Heart left ventricle (tissue), 13 donors: Measurements from ENCODE around the gene MRGPRE.
"Not testable (repeated sequence)": the region's sequence is repeated elsewhere in the genome, so short reads cannot be mapped to it uniquely, and the experiment has no call there.

ENCODE experiments used
- CTCF ChIP-seq, 12 donors: fragments of 200-600 bp; sonication (generic) in 4 of 12; IDR thresholded peaks; one replicate each; pipeline versions ENCODE4 v1.5.0 to v1.8.0; 2018 to 2022; ENCODE audit warnings: antibody characterized with exemption in 12 of 12, mild to moderate bottlenecking in 5 of 12
- POLR2A ChIP-seq, 2 donors: fragments of 450-650 bp; IDR thresholded peaks; one replicate each; pipeline ENCODE4 v1.6.1; 2017; ENCODE audit warnings: antibody characterized with exemption in 2 of 2, mild to moderate bottlenecking in 2 of 2, moderate library complexity in 2 of 2
- donor health status: ischemic (EF 13 %, LVEDD 7.1; RV severe dilation, severe dysfunction).
- donor health status: DM: no; HTN: yes; CAD: no.
- donor health status: DM: no; HTN: no; CAD: no.
- donor health status: ischemic (EF 25% LVEDD 6.9; RV normal size, moderate dysfunction).
- donor health status: ischemic (EF 25% LVEDD 5.7; RV mildly dilated, moderate dysfunction).
- donor health status: ischemic (EF 35%, LVEDD 5.7; RV mildly dilated, moderate dysfunction).
- donor health status: nonischemic (EF 11% LVEDD 7.7; RV severe dilation, severe dysfunction).
- donor health status: DM: yes; HTN: yes; CAD: no.
- donor health status: PGD.
- donor health status: ischemic (EF 29% LVEDD 5.4; RV normal size, mild dysfunction).
- donor health status: nonischemic (EF 23%, LVEDD 6.1; RV moderate dilation, normal function).

GRCh38 chr11:3255241-3255640 is 23.0 kb upstream of the MRGPRE start:
- TF ChIP-seq CTCF, POLR2A (IDR thresholded peaks at IDR 0.05): not testable (repeated sequence)
